Activated CD8-positive, alpha-beta memory T cell treated with anti-CD3 and anti-CD28 coated beads for 36 hours (primary cell): ENCODE measurements around the gene PRICKLE2. TPM values are rescaled to one million over a fixed set of nuclear protein-coding genes. Genes with fewer than 3 reads are reported as not detected.

ENCODE experiments used
- CTCF ChIA-PET: fragments of 350-600 bp; sonication (Branson Sonifier 250); formaldehyde crosslinking; loops from one replicate; lab custom pipeline; 2021; ENCODE audit warnings: antibody characterized with exemption; lab: Charles Lee
- POLR2A ChIA-PET: fragments of 350-600 bp; sonication (Branson Sonifier 250); formaldehyde crosslinking; loops from one replicate; lab custom pipeline; 2021; ENCODE audit warnings: antibody characterized with exemption; lab: Charles Lee
- total RNA-seq, 2 experiments: library from RNA; stranded (reverse); gene quantifications; one replicate each; pipeline ENCODE4 v1.2.3, GENCODE V29; 2021

PRICKLE2 gene
- total RNA-seq, 2 experiments from 2014 or later, result not detected

DNA sequence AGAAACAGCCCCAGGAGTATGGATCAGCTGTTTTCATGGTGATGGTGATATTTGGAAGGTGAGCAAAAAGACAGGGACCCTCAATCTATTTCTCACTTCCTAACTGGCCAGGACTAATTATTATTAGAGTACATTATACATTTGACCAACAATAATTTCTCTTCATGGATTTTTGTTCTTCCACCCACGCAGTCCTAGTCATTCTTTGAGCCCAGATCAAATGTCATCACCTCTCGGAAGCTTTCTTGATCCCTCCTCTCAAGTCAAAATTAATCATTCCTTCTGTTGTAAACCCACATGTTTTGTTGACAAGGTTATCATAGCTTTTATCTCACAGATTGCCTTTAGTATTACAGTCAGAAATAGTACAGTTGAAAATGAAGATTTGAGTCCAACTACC is 29.2 kb upstream of the PRICKLE2 start:
- CTCF ChIA-PET, result no interaction called here

DNA sequence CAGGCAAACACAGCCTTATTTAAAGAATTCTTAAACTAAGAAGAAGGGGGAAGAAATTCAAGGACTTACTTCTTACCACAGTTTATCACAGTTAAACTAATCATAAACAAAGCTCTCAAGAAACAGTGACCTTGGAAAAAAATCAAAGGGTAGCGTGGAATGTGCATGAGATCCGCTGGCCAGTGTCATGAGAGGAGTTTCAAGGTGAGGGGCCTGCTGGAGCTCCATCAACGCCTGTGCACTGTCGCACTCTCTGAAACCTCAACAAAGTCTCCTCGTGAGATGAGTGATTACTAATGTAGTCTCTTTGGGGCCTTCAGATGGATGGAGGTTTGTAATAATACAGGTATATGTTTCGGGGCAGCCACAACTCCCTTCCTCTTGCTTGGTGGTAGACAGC is 28.4 kb upstream of the PRICKLE2 start:
- CTCF ChIA-PET, result no interaction called here
- POLR2A ChIA-PET, result no interaction called here

More for the DNA sequence above, 29.2 kb upstream of the PRICKLE2 start:
- POLR2A ChIA-PET, result no interaction called here

DNA sequence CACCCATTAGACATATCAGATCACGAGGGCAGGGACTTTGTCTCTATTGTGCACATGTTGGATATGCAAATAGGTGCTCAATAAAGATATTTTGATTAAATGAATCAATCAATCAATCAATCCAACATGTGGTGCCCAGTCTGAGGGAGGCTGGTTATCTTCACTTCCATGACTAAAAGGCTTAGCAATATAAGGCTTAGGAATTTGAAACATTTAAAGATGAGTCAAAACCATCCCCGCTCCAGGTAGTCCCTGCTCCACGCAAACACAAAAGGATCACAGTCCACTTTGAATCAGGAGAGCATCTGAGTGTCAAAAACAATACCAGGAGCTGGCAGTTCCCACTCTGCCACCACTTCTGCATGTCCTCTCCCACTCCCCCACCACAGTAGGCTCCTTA is 25.8 kb upstream of the PRICKLE2 start:
- ChIA-PET POLR2A (no interaction called here), CTCF (no interaction called here)

DNA sequence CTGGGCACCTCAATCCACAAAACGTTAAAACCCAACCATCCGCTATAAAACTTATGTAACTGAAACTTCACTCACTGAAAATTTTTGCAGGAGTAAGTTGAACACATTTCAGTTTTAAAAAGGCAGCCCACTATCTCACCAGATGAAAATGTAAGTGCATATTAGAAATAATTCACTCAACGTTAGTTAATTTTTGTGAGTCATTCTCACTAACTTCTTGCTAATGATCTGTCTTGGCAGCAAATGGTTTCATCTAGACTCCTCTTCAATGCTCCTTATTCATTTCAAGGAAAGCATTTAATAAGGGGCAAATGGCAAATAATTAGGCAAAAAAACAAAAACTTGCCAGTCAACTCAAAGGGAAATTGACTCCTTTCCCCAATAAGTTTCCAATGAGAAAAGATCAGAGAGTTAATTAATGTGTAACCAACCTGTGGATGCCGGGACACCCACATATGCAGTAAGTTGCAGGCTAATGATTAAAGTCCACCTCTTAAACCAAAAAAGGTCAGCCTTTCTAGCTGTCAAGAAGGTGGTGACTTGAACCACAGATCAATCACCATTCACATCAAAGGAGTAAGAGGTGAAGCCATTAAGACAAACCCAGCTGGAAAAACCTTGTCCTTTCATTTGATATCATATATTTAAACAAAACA is 22.9 kb upstream of the PRICKLE2 start:
- ChIA-PET CTCF (interaction anchor here (0.7 kb wide), 1 partner anchor 11 kb away, joined by 3 read pairs; no protein-coding TSS in a partner anchor), POLR2A (no interaction called here)

DNA sequence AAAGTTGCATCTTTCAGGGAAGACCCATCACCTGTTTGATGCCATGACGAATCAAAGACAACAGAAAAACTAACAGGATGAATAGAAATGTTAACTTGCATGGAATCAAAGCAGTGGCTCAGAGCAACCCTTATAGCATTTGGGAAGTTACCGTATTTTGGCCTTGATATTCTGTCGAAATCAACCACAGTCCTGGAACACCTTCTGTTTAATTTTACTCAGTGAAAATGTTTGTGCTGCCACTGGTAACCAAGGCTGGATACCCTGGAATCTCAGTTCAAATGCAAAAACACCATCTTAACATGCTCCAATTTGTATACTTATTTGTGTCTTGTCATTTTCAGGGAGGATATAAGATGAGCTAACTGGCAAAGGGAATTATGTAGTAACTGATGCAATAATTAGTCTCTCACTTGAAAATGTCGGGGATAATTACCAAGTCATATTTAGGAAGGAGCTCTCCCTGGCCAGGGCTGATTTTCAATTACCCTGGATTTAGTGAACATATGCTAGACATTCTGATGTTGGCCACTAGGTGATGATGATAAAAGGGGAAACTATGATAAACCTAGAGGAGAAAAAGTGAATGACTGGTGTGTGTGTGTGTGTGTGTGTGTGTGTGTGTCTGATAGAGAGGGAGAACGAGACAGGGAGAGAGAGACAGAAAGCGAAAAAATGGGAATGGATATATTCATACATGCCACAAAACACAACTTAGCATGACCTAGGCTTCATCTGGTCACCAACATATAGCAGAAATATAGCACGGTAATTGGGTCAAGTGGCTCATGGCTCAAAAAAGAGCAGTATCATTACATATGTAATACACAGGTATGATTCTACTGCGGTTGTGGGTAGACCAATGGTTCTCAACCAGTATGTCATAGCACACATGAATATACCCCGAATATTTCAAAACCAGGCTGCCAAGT is 19.0 kb upstream of the PRICKLE2 start:
- CTCF ChIA-PET, result no interaction called here
- POLR2A ChIA-PET, result no interaction called here

DNA sequence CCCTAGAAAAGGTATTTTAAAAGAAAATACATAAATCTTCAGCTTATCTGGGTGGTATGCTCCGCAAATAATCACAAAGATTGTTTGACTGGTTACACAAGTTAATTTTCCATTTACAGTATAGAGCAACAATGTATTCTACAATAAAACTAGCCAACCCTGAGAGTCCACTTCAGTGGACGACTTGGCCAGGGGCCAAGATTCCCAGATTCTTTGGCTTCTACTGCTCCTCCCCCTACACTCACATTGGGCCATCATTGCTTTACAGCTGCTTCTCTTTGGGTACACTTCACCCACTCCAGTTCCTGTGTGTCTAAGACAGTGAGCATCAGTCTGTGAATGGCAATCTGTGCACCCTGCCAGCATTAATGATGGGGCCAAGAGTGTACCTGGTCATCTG is 17.2 kb upstream of the PRICKLE2 start:
- ChIA-PET CTCF (no interaction called here), POLR2A (no interaction called here)

DNA sequence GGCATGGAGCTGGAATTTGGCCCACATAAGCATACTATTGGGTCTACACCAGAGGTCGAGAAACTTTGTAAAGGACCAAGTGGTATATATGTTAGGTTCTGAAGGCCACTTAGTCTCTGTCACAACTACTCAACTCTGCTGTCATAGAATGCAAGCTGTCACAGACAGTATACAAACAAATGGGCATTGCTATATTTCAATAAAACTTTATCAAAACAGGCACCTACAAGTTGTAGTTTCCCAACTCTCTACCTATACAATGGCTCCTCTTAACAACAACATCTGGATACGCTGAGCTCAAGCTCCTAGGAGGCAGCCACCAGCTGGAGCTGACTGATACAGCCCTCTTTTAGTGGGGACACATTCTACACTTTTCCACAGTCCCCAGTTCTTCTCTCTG is 15.7 kb upstream of the PRICKLE2 start:
- CTCF ChIA-PET, result no interaction called here
- POLR2A ChIA-PET, result no interaction called here

DNA sequence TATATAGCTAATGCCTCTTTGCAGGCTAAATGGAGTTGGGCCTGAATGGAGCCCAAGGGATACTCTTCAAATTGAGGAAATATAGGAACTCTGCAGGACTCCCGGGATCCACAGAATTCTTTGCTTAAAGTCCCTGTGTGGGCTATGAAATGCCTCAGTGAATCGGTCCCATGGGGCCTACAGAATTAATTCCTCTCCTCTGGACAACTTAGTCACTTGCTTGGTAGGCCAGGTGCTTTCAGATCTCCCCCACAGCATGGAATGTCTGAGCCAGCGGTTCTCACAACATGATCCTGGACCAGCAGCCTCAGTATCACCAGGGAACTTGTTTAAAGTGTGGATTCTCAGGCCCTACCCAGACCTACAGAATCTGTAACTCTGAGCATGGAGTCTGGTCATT is 15.1 kb upstream of the PRICKLE2 start:
- ChIA-PET POLR2A (no interaction called here), CTCF (no interaction called here)

DNA sequence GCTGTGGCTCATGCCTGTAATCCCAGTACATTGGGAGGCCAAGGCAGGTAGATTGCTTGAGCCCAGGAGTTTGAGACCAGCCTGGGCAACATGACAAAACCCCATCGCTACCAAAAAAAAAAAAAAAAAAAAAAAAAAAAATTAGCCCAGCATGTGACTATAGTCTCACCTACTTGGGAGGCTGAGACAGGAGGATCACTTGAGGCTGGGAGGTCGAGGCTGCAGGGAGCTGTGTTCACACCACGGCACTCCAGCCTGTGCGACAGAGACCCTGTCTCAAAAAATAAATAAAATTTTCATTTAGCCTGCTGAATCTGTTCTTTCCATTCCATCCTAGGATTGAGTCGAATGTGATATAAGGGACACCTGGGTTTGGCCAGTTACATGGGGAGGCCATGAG is 14.6 kb upstream of the PRICKLE2 start:
- ChIA-PET CTCF (no interaction called here), POLR2A (no interaction called here)

DNA sequence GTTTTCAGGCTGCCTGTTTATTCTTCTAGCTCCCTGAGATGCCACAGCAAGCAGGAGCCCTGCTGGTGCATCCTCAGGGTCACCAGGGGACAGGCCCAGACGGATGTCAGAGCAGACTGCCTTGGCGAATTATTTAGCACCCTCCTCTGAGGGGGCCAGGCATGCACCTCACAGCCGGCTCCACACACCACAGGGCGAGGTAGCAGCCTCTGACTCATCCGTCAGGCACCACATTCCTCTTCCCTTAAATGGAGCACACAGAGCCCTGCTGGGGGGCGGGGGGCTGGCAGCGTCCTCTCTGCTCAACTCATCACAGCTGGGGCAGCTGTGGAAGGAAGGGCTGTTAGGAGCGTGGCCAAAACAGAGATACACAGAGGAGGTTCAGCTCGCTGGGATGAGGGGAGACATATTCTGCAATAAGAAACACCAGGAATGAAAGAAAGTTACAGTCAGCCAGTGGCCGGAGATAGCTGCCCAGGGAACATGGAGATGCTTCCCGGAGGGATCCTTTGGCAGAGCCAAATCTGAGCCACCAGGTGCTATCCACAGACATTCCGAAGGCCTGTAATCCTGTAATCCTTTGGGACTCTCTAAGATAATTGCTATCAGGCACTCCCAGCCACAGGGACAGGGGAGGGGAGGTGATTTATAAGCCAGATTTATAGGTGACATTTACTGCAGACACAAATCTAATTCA is 13.9 kb upstream of the PRICKLE2 start:
- POLR2A ChIA-PET, result no interaction called here
- CTCF ChIA-PET, result no interaction called here

DNA sequence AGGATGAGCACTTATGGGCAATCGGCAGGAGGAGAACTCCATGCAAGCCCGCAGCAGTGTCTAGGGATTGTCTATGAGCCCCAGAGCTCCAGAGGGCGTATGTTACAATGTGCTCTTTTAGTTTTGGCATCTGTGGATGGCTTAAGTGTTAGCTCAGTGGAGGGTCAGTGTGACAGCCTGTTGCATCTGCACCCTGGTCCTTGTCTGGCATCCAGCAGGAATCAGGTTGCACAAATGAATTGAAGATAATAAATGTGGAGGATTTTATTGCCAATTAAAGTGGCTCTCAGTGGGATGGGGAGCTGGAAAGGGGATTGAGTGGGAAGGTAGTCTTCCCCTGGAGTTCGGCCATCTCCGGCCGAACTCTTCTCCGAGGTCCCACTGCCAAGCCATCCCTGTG is 11.8 kb upstream of the PRICKLE2 start:
- POLR2A ChIA-PET, result no interaction called here
- CTCF ChIA-PET, result no interaction called here

DNA sequence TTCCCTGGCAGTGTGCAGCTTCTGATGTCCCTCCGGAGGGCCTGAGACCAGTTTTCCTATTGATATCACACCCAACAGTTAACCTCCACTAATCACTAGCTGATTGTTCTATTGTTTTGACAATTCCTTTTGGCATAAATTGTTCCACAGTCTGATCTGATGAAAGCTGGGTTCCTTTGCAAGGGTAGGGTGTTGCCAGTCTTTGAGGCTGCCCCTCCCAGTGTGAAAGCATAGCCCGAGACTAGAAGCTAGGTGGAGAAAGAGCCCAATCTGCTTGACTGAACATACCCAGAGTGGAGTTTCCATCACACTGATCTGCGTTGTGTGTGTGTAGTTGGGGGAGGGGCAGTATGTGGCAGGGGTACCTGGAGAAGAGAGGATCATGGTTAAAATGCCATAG is 10.3 kb upstream of the PRICKLE2 start:
- CTCF ChIA-PET, result no interaction called here
- POLR2A ChIA-PET, result no interaction called here

DNA sequence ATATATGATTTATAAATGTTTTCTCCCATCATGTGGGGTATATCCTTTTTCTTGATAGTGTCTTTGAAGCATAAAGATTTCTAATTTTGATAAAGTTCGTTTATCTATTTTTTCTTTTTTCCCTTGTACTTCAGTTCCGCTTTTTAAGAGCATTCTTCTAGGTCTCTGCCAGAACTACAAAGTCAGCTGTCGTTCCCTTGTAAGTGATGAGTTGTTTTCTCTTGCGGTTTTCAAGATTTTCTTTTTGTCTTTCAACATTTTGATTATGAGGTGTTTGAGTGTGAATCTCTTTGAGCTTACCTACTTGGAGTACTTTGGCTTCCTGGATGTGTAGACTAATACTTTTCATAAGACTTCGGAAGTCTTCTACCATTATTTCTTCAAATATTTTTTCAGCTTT is 9.3 kb upstream of the PRICKLE2 start:
- ChIA-PET POLR2A (no interaction called here), CTCF (no interaction called here)

DNA sequence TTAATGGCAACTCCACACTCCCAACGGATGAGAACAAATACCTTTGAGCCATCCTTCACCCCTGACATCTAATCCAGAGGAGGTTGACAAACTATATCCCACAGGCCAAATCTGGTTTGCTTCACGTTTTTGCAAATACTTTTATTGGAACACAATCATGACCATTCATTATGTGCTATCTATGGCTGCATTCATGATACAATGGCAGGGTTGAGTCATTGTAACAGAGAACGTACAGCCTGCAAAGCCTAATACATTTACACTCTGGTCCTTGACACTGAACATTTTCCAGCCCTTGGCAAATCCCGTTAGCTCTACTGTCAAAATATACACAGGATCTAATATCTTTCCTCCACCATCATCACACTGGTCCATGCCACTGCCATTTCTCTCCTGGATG is 7.6 kb upstream of the PRICKLE2 start:
- POLR2A ChIA-PET, result no interaction called here
- CTCF ChIA-PET, result no interaction called here

DNA sequence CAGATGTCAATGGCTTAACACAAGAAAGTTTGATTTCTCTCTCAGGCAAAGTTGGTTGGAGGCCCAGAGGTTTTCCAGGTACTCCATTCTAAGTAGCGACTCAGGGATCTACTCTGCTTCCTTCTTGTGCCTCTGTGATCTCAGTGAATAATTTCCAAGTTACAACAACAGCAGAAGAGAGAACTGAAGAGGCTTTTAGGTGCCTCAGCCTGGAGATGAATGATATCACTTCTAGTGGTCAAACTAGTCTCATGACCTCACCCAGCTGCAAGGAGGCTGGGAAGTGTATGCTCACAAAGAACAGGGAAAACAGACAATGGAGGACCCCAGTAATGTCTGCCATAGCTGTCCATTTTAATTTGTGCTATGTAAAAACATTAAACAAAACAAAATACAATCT is 4.6 kb upstream of the PRICKLE2 start:
- ChIA-PET CTCF (no interaction called here), POLR2A (no interaction called here)

DNA sequence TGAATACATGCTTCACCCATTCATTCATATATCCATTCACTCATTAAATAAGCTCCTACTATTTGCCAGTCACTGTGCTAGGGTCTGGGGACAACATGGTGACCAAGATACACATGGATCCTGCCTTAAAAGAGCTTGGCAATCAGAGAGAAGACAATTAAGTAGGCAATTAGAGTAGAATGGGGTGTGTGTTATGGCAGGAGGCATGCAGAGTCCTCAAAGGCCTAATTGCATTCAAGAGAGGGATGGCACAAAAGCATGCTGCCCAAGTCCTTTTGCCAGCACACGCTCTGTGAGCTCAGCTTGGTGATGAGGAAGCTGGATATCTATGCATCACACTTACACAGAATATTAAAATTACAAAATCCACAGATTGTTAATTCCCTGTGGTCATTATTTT is 2.8 kb upstream of the PRICKLE2 start:
- ChIA-PET CTCF (no interaction called here), POLR2A (no interaction called here)

DNA sequence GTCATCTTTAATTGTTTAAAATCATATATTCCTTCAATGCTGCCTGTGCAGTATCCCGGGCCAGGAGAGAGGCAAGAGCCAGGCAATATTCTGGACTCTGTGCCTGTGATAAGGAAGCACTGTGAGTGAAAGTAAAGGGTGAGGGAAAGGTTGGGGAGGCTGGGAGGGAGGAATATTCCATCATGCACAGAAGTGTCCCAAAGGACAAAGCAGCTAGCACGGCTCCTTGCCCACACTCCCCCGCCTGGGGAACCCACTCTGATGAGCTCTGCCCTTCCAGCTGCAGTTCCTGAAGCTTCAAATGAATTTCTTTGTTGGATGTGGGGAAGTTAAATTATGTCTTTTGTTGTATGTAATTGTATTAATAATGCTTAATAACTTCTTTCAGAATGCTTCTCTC is 1.5 kb upstream of the PRICKLE2 start:
- CTCF ChIA-PET, result no interaction called here
- POLR2A ChIA-PET, result no interaction called here

DNA sequence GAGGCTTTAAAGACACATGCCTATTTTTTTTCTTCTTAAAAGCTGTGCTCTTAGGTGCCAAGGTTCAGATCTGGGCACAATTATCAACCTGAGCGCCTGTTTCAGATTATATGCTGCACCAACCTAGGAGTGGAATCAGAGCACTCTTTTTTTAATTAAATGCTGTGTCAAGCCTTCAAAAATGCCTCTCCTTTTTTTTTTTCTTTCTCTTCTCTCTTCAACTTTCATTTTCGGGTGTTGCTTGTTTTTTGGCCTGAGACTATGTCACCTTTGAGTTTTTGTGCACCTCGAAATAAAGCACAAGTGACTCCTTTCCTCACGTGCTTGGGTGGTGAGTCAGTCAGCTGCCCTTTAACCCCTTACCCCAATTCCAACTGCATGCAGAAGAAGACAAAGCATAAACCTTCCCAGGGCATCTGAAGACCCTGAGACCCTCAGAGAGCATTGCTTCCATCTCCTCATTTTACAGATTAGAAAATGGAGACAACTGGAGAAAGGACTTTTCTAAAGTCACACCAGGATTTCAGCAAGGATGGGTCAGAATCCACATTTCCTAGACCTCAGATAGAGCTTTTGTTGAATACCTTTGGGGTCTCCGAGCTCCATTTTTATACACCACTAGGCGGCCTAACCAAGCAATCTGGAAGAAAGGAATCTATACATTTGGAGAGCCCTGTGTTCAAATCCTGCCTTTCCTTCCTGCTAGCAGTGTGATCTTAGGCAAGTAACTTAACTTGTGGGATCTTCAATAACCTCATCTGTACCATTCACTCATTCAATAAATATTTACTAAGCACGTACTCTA is 631 bp upstream of the PRICKLE2 start:
- ChIA-PET POLR2A (no interaction called here), CTCF (no interaction called here)

DNA sequence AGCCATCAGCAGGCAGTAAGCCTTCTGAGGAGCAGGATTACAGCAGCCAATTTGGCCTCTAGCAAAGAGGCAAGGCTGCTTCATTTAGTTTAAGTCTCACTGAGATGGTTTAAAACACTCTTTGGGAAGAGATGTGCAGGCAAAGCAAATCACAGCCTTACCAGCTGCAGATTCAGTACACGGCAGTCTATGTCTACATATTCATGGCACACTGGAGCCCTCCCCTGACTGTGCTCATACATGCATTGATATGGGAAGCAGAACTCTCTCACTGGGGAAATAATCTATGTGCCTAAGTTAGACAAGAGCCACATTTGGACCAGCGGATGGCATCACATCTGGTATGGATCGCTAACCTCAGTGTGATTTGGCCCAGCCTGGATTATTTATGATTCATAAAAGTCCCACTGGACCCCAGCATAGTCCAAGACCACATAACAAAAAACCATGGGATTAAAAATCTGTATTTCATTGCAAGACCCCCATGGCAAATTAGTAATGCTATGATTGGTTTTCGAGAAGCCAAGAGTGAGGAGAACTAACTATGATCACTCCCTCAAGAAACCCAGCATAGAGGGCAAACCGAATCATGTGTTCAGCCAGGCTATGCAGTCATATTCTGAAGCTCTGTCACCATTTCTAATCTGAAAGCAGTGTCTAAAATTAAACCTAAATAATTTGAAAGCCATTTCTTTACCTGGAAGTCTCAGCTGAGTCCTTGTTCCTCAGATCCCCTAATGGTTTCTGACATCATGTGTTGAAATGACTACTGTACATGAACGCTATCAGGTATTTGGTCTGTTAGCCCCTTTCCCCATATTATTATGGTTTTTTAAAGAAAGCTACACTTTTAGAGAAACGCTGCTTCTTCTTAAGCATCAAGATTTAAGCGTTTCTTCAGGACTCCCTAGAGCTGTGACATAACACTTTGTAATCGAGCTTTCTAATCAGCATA is 1.2 kb downstream of the PRICKLE2 start:
- POLR2A ChIA-PET, result no interaction called here
- CTCF ChIA-PET, result no interaction called here
